GM10266 (cell line): Measurements from ENCODE around the gene DIP2B.

ENCODE experiments used
- DNase-seq: peaks from one replicate; pipeline ENCODE4 v3.0.0; 2012; ENCODE audit errors: extremely low spot score
- TF ChIP-seq, protein P1 (sequence below): IDR thresholded peaks from 2 replicates; pipeline ENCODE4 v1.5.1; 2012; ENCODE audit warnings: mild to moderate bottlenecking, low read depth; ENCODE audit not compliant: control insufficient read depth, insufficient read depth; ENCODE audit errors: missing control alignments

The DIP2B gene

DNA sequence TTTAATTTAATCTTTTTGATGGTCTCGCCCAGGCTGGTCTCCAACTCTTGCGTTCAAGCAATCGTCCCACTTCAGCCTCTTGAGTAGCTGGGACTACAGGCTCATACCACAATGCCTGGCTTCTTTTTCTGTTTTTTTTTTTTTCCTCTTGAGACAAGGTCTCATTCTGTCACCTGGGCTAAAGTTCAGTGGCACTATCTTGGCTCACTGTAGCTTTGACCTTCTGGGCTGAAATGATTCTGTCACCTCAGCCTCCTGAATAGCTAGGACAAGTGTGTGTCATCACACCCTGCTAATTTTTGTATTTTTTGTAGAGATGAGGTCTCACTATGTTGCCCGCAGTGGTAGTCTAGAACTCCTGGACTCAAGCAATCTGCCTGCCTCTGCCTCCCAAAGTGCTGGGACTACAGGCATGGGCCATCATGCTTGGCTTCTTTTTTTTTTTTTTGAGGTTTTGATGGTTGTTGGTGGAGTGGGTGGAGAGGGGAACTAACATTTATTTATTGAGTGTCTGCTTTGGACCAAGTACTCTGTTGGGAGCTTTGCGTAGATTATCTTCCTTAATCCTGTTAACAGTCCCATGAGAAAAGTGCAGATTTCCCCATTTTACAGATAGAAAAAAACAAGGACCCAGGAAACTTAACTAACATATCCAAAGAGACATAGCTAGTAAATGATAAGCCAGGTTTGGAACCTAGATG, 102.0 kb downstream of the DIP2B start:
- TF ChIP-seq, protein P1, sequence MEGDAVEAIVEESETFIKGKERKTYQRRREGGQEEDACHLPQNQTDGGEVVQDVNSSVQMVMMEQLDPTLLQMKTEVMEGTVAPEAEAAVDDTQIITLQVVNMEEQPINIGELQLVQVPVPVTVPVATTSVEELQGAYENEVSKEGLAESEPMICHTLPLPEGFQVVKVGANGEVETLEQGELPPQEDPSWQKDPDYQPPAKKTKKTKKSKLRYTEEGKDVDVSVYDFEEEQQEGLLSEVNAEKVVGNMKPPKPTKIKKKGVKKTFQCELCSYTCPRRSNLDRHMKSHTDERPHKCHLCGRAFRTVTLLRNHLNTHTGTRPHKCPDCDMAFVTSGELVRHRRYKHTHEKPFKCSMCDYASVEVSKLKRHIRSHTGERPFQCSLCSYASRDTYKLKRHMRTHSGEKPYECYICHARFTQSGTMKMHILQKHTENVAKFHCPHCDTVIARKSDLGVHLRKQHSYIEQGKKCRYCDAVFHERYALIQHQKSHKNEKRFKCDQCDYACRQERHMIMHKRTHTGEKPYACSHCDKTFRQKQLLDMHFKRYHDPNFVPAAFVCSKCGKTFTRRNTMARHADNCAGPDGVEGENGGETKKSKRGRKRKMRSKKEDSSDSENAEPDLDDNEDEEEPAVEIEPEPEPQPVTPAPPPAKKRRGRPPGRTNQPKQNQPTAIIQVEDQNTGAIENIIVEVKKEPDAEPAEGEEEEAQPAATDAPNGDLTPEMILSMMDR = no peak
- no peak for DNase-seq

DNA sequence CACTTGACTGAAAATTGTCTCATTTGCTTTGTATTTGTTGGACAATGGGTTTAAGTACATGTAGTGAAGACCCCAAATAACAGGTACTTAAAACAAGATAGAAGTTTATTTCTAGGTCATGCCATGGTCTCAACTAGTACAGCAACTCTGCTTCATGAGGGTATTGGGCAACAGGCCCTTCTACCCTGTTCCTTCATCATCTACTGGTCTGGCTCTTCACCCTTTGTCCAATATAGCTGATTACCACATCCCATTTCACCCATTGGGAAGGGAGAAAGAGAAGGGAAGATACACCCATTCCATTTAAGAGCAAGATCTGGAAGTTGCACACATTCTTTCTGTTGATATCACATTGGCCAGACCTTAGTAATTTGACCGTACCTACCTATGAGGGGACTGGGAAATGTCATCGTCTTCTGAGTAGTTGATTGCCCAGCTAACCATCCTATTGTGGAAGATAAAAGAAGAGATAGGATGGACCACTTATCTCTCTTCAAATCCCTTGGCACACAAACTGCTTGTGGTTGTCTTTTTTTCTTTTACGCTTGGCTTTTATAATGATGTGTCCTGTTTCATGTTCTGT, 104.6 kb downstream of the DIP2B start:
- TF ChIP-seq, protein P1 = no peak

DNA sequence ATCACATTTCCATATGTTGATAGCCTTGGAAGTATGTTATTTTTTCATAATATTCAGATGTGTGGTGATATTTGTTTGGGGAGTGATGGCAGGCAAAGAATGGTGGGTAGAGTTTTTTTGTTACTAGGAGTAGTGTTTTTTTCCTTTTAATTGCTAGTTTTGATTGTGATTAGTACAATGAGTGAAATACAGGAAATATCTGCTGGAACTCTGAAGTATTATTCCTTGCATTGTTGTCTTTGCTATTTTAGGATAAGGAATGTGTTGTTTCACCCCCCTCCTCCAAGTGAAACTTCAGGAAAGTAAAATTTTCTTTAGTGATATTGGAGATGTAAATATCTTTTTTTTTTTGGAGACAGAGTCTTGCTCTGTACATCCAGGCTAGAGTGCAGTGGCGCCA, 105.4 kb downstream of the DIP2B start:
- no peak for DNase-seq
- TF ChIP-seq, protein P1 = no peak

More for the DNA sequence above, 104.6 kb downstream of the DIP2B start:
- no peak for DNase-seq

DNA sequence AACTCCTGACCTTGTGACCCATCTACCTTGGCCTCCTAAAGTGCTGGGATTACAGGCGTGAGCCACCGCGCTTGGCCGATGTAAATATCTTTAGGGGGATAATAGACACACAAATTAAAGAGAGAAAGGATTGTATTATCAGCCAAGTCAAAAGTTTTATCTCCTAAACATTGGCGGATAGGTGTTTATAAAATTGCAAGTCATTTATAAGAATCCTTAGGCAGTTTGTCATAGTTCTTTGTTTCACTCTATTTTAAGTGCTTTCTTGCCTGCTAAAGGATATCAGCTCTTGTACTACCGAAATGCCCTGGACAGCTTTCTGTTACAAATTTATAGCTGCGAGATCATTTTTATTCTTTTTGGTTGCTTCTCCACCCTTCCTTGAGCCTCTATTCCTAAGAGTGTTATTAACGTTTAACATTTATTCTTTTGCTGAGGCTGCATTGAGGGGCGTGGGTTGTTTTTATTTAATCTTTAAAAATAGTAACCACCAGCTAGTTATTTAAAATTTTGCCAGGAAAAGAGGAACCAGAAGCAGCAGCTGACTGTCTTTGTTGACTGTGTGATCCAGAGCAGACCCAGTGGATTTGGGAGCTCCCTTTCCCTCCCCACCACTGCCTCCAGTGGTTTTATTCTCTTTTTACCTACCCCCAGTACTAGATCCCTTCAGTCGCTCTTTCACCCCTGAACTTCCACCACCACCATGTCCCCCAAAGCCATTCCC, 106.4 kb downstream of the DIP2B start:
- no peak for DNase-seq
- TF ChIP-seq, protein P1 = no peak

DNA sequence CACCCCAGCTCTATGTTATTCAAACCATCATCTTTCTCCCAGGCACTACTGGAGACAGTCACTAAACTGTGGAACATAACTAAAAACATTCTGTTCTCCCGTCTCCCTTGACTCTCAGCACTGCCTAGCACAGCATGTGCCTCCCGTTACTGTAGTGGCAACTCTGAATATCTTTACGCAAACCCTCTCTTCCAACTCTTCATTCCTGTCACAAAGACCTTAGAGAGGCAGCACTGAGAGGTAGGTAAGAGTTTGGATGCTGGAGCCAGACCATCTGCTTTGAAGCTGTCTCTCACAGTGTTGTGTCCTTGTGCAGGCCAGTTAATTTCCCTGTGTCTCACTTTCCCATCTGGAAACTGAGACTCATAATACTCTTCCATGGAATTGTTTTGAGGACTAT, 108.1 kb downstream of the DIP2B start:
- TF ChIP-seq, protein P1 = no peak
- DNase-seq = no peak

DNA sequence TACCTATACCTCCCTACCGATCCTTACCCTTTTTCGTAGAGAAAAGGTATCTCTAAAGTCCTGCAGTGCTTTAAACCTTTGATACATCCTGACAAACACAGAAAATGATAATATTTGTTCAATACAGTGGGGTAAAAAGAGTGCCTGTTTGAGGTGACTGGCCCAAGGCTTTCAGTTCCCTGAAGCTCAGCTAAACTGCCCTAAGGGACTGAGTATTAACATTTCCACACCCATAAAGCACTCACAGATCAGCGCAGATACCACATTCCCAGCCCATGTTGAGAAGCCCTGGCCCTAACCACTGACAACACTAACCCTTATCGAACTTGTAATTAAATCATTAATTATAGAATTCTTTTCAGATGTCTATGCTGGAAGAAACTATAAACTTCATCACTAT, 108.7 kb downstream of the DIP2B start:
- TF ChIP-seq, protein P1 = no peak
- no peak for DNase-seq
